ENCODE measurements around the gene H6PD.

The H6PD gene

GRCh38 chr1:9305216-9305615 lies 70.6 kb downstream of the H6PD start:
- DNase-seq: no peak

GRCh38 chr1:9306006-9306405 lies 71.4 kb downstream of the H6PD start:
- Histone ChIP-seq H3K27me3 (ENCODE audit: insufficient read depth, low read depth, severe bottlenecking) (no peaks in the 10 kb centered on the region), H3K27ac (no peak overlapping the region), H3K36me3 (peaks cover 4% of the 10 kb centered on the region), H3K4me3 (ENCODE audit: low read depth, low read length) (no peak overlapping the region), H3K9me3 (ENCODE audit: severe bottlenecking) (no peaks in the 10 kb centered on the region)
- TF ChIP-seq CTCF (IDR thresholded peaks at IDR 0.05; ENCODE audit: low read depth, low read length): no peak
- DNase-seq: no peak

More at GRCh38 chr1:9305216-9305615, 70.6 kb downstream of the H6PD start:
- H3K4me3 ChIP-seq (ENCODE audit: low read depth, low read length): no peak overlapping the region
- H3K27ac ChIP-seq: no peak overlapping the region
- no peaks in the 10 kb centered on the region for H3K9me3 ChIP-seq (ENCODE audit: severe bottlenecking)
- H3K36me3 ChIP-seq: peaks cover 12% of the 10 kb centered on the region
- no peaks in the 10 kb centered on the region for H3K27me3 ChIP-seq (ENCODE audit: insufficient read depth, low read depth, severe bottlenecking)
- TF ChIP-seq CTCF (IDR thresholded peaks at IDR 0.05; ENCODE audit: low read depth, low read length): no peak

GRCh38 chr1:9307303-9307702 lies 72.7 kb downstream of the H6PD start:
- Histone ChIP-seq H3K9me3 (ENCODE audit: severe bottlenecking) (no peaks in the 10 kb centered on the region), H3K27ac (no peak overlapping the region), H3K4me3 (ENCODE audit: low read depth, low read length) (no peak overlapping the region), H3K27me3 (ENCODE audit: insufficient read depth, low read depth, severe bottlenecking) (no peaks in the 10 kb centered on the region), H3K36me3 (no peaks in the 10 kb centered on the region)
- TF ChIP-seq CTCF (IDR thresholded peaks at IDR 0.05; ENCODE audit: low read depth, low read length): no peak
- DNase-seq: no peak

- no peak for DNase-seq
- Histone ChIP-seq H3K27ac (no peak overlapping the region), H3K9me3 (ENCODE audit: severe bottlenecking) (no peaks in the 10 kb centered on the region), H3K4me3 (ENCODE audit: low read depth, low read length) (no peak overlapping the region), H3K27me3 (ENCODE audit: insufficient read depth, low read depth, severe bottlenecking) (no peaks in the 10 kb centered on the region), H3K36me3 (no peaks in the 10 kb centered on the region)
- no peak for TF ChIP-seq CTCF (IDR thresholded peaks at IDR 0.05; ENCODE audit: low read depth, low read length)
Measured at GRCh38 chr1:9308236-9308785, 73.7 kb downstream of the H6PD start.

- no peaks in the 10 kb centered on the region for H3K36me3 ChIP-seq
- no peak overlapping the region for H3K4me3 ChIP-seq (ENCODE audit: low read depth, low read length)
- no peaks in the 10 kb centered on the region for H3K9me3 ChIP-seq (ENCODE audit: severe bottlenecking)
- no peaks in the 10 kb centered on the region for H3K27me3 ChIP-seq (ENCODE audit: insufficient read depth, low read depth, severe bottlenecking)
- H3K27ac ChIP-seq: no peak overlapping the region
- no peak for DNase-seq
- no peak for TF ChIP-seq CTCF (IDR thresholded peaks at IDR 0.05; ENCODE audit: low read depth, low read length)
Measured at GRCh38 chr1:9309080-9309479, 74.5 kb downstream of the H6PD start.

GRCh38 chr1:9309991-9310390 lies 75.4 kb downstream of the H6PD start:
- no peak for TF ChIP-seq CTCF (IDR thresholded peaks at IDR 0.05; ENCODE audit: low read depth, low read length)
- H3K27me3 ChIP-seq (ENCODE audit: insufficient read depth, low read depth, severe bottlenecking): no peaks in the 10 kb centered on the region
- no peak for DNase-seq
- H3K27ac ChIP-seq: no peak overlapping the region
- no peaks in the 10 kb centered on the region for H3K9me3 ChIP-seq (ENCODE audit: severe bottlenecking)
- H3K4me3 ChIP-seq (ENCODE audit: low read depth, low read length): no peak overlapping the region
- H3K36me3 ChIP-seq: no peaks in the 10 kb centered on the region

Data from WERI-Rb-1 (cell line).